GM21825 (cell line): ENCODE results near the gene RAVER2.
"Not testable (repeated sequence)": the region's sequence is repeated elsewhere in the genome, so short reads cannot be mapped to it uniquely, and the experiment has no call there.

ENCODE experiments used
- ATAC-seq: cut with Tn5 transposase; IDR thresholded peaks from one replicate; pipeline ENCODE4 v1.9.1; 2021; ENCODE audit warnings: mild to moderate bottlenecking, moderate library complexity; ENCODE audit not compliant: unreplicated experiment

Gene RAVER2

GRCh38 chr1:64748222-64748621 lies 3.3 kb downstream of the RAVER2 start:
- no peak for ATAC-seq

GRCh38 chr1:64748706-64749105 lies 3.8 kb downstream of the RAVER2 start:
- no peak for ATAC-seq

GRCh38 chr1:64750092-64750491 lies 5.2 kb downstream of the RAVER2 start:
- no peak for ATAC-seq

- ATAC-seq = no peak
Observed at GRCh38 chr1:64750875-64751274, 6.0 kb downstream of the RAVER2 start.

- ATAC-seq = no peak
Observed at GRCh38 chr1:64754173-64754572, 9.3 kb downstream of the RAVER2 start.

- ATAC-seq = no peak
Observed at GRCh38 chr1:64755361-64755760, 10.5 kb downstream of the RAVER2 start.

- ATAC-seq = no peak
Observed at GRCh38 chr1:64756770-64757169, 11.9 kb downstream of the RAVER2 start.

- ATAC-seq = no peak
Observed at GRCh38 chr1:64757213-64757612, 12.3 kb downstream of the RAVER2 start.

- ATAC-seq = no peak
Observed at GRCh38 chr1:64758233-64758632, 13.4 kb downstream of the RAVER2 start.

- ATAC-seq = no peak
Observed at GRCh38 chr1:64759968-64760367, 15.1 kb downstream of the RAVER2 start.

GRCh38 chr1:64765012-64765411 lies 20.1 kb downstream of the RAVER2 start:
- no peak for ATAC-seq

- no peak for ATAC-seq
Observed at GRCh38 chr1:64765826-64766225, 21.0 kb downstream of the RAVER2 start.

- ATAC-seq = no peak
Observed at GRCh38 chr1:64766429-64766828, 21.6 kb downstream of the RAVER2 start.

GRCh38 chr1:64769482-64769881 lies 24.6 kb downstream of the RAVER2 start:
- ATAC-seq = no peak

GRCh38 chr1:64769971-64770370 lies 25.1 kb downstream of the RAVER2 start:
- ATAC-seq = no peak

GRCh38 chr1:64773306-64773705 lies 28.4 kb downstream of the RAVER2 start:
- ATAC-seq = not testable (repeated sequence)

- no peak for ATAC-seq
Observed at GRCh38 chr1:64775113-64775512, 30.2 kb downstream of the RAVER2 start.

GRCh38 chr1:64782044-64782443 lies 37.2 kb downstream of the RAVER2 start:
- not testable (repeated sequence) for ATAC-seq

- ATAC-seq = not testable (repeated sequence)
Observed at GRCh38 chr1:64782848-64783247, 38.0 kb downstream of the RAVER2 start.

- ATAC-seq = no peak
Observed at GRCh38 chr1:64790832-64791487, 46.1 kb downstream of the RAVER2 start.

- ATAC-seq = no peak
Observed at GRCh38 chr1:64798872-64799271, 54.0 kb downstream of the RAVER2 start.

- no peak for ATAC-seq
Observed at GRCh38 chr1:64801851-64802523, 57.1 kb downstream of the RAVER2 start.

- ATAC-seq = no peak
Observed at GRCh38 chr1:64809309-64809708, 64.4 kb downstream of the RAVER2 start.
